KG1 (cell line): Measurements from ENCODE around the gene OR1K1.
"Not testable (repeated sequence)": the region's sequence is repeated elsewhere in the genome, so short reads cannot be mapped to it uniquely, and the experiment has no call there.

ENCODE experiments used
- DNase-seq: peaks from one replicate; lab custom pipeline; 2025; lab: John Stamatoyannopoulos, UW

The OR1K1 gene

DNA sequence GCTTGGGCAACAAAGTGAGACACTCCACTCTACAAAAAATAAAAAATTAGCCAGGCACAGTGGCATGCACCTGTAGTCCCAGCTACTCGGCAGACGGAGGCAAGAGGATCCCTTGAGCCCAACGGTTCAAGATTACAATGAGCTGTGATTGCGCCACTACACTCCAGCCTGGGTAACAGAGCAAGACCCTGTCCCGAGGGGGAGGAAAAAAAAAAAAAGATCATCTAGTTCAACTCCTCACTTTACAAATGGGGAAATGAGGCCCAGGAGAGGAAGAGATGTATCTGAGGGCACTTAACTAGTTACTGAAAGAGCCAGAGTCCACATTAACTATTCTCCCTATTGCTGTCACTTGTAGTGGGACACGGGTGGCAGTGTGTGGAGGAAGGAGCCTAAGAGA, 14.6 kb downstream of the OR1K1 start:
- no peak for DNase-seq

DNA sequence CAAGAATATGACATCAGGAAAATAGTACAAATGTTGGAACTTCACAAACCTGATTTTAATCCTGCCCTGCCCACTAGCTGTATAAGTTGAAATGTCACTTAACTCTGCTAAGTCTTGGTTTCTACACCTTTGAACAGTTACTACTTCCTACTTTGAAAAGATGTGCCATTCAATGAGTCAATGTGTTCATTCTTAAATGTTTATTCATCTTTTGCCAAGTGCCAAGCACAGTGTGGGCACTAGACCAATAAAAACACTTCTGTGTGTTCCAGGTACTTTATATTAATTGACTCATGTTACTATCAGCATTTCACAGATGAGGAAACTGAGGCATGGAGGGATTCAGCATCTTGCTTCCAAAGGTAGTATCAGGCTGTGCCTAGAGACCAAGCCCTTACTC, 15.6 kb downstream of the OR1K1 start:
- no peak for DNase-seq

- DNase-seq = peak; percentile 49
These were observed 16.4 kb downstream of the OR1K1 start for GRCh38 chr9:122816163-122816867.

DNA sequence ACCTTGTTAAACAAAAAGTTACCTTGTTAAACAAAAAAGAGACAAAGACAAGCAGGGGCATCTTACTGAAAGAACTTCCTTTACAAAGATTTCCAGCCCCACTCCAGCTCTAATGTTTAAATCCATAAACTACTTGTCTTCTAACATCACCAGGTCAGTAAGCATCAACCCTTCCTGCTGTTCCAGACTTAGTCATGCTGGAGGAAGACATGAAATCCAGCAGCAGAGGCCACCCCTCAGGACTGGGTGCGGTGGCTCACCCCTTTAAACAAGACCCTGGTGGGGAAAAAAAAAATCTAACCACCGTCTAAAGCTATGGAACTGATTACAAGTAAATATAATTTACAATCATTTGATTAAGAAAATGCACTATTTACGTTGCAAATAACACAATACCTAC, 19.4 kb downstream of the OR1K1 start:
- DNase-seq = no peak

DNA sequence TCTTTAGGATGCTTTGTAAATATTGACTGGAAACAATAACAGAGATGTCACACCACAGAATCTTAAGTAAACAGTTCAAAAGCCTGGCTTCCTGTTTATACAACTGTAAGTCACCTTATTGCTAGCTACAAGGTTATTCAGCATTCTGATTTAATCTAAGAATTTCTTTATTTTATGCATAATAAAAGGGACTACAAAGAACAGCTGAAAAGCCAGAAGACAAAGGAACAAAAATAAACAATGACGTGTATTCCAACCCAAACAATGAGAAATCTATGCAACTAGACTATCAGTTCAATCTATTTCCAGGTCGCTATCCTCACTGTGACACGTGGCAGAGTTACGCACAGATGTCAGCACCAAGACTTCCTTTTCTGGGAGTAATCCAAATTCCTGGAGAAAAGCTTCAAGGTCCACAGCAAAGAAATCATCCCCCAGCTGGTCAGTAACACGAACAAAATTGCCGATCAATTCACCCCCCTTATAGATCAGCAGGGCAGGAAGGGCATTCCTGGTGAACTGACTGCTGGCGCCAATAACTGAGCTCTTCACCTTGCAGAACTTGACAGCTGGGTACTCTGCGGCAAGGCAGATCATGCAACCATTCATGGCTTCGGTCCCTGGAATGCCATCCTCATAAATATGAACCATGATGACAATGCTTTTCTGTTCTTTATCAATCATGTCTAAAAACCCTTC, 20.0 kb downstream of the OR1K1 start:
- no peak for DNase-seq

DNA sequence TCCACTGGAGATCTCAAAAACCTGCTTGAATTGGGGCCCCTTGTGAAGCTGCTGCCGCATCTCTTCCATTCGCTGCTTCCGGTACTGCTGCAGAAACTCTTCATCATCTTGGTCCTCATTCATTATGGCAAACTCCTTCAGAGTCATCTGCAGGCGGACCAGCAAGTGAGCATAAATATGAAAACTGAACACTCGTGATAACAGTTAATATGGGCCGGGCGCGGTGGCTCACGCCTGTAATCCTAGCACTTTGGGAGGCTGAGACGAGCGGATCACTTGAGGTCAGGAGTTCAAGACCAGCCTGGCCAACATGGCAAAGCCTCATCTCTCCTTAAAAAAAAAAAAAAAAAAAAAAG, 20.5 kb downstream of the OR1K1 start:
- DNase-seq = no peak

DNA sequence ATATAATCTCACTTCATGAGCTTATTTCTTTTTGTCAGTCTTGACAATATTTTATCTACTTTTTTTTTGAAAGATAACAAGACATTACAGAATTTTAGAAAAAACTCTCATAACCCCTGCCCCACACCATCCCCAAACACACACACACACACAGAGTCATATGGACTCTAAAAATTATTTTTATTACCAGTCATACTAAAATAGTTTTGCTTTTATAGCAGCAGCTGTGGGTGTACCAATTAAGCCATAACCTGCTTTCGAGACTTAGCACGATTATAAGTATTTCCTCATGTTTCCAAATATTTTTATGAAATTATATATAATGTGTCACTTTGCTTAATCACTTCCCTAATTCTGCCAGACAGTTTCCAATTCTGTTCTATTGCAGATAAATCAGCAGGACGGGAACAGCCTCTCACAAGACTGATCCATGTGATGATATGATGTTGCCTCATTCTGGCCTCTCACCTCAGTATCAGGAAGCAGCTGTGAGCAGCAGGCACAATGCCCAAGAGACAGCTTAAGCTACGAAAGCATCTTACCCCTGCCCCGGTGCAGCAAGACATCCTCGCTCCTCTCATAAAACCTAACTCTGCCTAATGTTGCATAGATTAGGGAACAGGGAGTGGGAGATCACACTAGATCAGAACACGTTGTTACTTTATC, 21.5 kb downstream of the OR1K1 start:
- peak; percentile 56 for DNase-seq

DNA sequence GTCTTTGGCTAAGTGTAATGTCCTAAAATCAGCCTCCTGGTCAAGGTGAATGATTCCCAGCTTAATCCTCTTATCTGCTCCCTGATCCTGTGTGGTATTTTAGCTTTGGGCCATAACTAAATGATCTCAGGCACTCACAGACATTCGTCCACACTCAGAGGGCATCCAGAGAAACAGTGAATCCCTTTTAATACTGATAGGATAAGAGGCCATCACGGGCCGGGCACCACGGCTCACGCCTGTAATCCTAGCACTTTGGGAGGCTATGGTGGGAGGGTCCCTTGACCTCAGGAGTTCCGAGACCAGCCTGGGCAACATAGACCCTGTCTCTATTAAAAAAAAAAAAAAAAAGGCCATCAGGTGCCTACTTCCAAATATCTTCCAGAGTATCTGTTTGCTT, 22.1 kb downstream of the OR1K1 start:
- DNase-seq = no peak

DNA sequence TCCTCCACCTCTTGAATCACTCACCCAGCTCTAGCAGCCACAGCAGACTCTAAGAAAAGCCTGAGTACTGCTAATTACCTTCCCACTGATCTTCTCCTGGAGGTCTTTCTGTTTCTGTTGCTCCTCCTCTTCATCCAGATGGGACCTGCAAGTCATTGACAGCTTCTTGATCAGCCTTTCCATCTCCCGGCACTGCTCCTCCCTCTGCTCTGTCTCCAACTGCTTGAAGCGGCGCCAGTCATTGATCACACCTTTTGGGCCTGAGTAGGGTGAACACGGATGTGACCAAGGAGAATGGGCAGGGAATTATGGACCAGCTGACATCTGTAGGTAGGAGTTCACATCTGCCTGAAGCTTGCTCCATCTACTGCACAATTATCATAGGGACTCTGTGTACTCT, 23.0 kb downstream of the OR1K1 start:
- no peak for DNase-seq

- DNase-seq = no peak
These were observed 27.8 kb downstream of the OR1K1 start for GRCh38 chr9:122827761-122828093.

GRCh38 chr9:122828965-122829284, 29.0 kb downstream of the OR1K1 start:
- DNase-seq = not testable (repeated sequence)

DNA sequence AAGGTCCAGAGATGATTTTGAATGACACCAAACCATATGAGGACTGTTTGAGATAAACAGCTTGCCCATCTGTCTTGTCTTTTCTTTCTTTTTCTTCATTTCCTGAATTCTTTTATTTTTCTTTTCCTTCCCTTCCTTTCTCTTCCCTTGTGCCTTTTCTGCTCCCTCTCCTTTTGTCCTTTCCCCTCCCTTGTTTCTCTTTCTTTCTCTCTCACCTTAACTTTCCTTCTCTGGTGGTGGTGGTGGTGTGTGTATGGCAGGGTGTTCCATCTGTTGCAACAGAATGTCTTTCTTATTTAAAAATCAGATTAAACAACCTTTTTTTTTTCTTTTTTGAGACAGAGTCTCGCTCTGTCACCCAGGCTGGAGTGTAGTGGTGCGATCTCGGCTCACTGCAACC, 32.3 kb downstream of the OR1K1 start:
- DNase-seq = no peak

- DNase-seq = peak; percentile 42
These were observed 35.4 kb downstream of the OR1K1 start for GRCh38 chr9:122835313-122835731.

DNA sequence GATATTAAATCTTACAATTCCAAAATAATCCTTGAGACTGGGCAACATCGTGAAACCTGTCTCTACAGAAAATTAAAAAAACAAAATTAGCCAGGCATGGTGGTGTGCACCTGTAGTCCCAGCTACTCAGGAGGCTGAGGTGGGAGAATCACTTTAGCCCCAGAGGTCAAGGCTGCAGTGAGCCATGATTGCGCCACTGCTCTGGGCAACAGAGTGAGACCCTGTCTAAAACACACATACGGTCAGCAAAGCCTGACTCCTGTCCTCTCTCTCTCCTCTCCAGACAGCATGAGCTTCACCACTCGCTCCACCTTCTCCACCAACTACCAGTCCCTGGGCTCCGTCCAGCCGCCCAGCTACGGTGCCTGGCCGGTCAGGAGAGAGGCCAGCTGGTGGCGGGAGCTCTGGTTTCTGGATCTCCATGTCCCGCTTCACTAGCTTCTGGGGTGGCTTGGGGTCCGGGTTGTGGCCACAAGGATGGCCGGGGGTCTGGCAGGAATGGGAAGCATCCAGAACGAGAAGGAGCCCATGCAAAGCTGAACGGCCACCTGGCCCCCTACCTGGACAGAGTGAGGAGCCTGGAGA, 37.4 kb downstream of the OR1K1 start:
- no peak for DNase-seq

DNA sequence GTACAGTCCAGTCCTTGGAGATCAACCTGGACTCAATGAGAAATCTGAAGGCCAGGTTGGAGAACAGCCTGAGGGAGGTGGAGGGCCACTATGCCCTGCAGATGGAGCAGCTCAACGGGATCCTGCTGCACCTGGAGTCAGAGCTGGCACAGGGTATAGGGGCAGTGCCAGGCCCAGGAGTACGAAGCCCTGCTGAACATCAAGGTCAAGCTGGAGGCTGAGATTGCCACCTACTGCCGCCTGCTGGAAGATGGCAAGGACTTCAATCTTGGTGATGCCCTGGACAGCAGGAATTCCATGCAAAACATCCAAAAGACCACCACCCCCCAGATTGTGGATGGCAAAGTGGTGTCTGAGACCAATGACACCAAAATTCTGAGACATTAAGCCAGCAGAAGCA, 38.5 kb downstream of the OR1K1 start:
- DNase-seq = not testable (repeated sequence)

DNA sequence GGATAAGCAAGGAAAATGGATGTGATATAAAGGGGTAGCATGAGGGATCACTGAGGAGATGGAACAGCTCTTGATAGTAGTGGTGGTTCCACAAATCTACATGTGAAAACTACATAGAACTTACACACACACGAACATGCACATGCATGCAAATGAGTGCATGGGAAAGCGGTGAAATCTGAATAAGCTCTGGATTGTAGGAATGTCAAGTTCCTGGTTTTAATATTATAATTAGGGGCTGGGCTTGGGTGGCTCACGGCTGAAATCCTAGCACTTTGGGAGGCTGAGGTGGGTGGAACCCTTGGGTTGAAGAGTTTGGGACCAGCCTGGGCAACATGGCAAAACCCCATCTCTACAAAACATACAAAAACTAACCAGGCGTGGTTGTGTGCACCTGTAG, 41.6 kb downstream of the OR1K1 start:
- DNase-seq = no peak

- DNase-seq = no peak
These were observed 44.2 kb downstream of the OR1K1 start for GRCh38 chr9:122844137-122844536.

DNA sequence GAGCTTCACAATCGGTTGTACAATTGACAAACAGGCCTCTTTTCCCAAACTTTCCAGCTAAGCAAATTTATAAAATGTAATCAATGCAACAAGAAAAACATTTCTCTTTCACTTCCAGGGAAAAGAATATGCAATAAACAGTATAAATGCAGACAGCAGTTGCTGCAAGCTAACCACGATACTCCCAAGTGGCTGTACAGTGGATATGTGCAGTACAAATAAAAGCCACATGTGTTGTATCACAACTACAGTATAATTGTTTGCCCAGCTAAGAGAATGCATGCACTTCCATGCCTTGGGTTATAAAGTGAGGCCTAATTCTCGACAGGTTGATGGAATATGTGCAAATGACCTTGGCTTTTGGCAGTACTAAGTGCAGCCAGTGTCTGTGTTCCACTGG, 45.2 kb downstream of the OR1K1 start:
- no peak for DNase-seq

DNA sequence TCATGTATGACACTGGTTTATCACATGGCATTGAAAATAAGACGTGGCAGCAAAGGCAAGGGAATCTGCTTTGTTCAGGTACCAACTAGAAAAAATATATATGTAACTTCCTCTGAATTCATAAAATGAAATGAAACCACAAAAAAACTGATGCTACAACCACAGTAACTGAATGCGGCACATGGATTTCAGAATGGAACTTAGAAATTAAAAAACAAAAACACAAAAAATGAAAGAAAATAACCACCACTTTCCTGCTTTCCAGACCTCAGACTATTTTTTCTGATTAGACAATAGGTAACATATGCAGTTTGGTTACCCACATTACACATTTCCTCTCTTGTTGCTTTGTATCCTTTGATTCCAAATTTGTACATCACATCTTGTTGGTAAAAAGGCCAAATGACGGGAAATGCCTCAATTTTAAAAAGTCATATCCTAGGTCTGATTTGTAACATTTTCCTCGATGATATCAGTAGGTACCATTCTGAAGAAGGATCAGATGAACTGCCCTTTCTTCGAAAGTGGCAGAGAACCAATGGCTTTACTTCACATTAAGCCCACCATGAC, 46.5 kb downstream of the OR1K1 start:
- no peak for DNase-seq

- no peak for DNase-seq
These were observed 48.5 kb downstream of the OR1K1 start for GRCh38 chr9:122848256-122848943.
